ENCODE data around the gene C19orf25. TPM values are rescaled to one million over a fixed set of nuclear protein-coding genes. Genes with fewer than 3 reads are reported as not detected.

Gene C19orf25
- total and polyA plus RNA-seq, 2 of the 13 experiments (the other 11 are each of a cell fraction or from before 2014, with no cell fraction given), result 14.2 to 32.4 TPM

- TF ChIP-seq NONO (IDR thresholded peaks at IDR 0.05), result no peak
- no peak for TF ChIP-seq NONO (CRISPR knock-in tag; conservative IDR thresholded peaks at IDR 0.05)
- no peak for TF ChIP-seq ZMYM2 (CRISPR knock-in tag; IDR thresholded peaks at IDR 0.05)
- TF ChIP-seq XRCC5 (optimal IDR thresholded peaks at IDR 0.05; ENCODE audit: low read length), result peak; percentile 45
- peak; percentile 64 for TF ChIP-seq GATAD2A (CRISPR knock-in tag; IDR thresholded peaks at IDR 0.05)
- TF ChIP-seq ELF1 (CRISPR knock-in tag; IDR thresholded peaks at IDR 0.05), result peak; percentile 72
- TF ChIP-seq NPAS2 (CRISPR knock-in tag; IDR thresholded peaks at IDR 0.05; ENCODE audit: borderline replicate concordance), result no peak
- no peak for TF ChIP-seq DMTF1 (CRISPR knock-in tag; IDR thresholded peaks at IDR 0.05)
- no peak for TF ChIP-seq ZNF720 (CRISPR knock-in tag; IDR thresholded peaks at IDR 0.05)
- TF ChIP-seq KLF11 (CRISPR knock-in tag; IDR thresholded peaks at IDR 0.05), result no peak
- 0 out of 2 replicates have a peak, but pooled peaks have one; percentile 31 for TF ChIP-seq IKZF5 (CRISPR knock-in tag; IDR thresholded peaks at IDR 0.05)
- no peak for TF ChIP-seq ZNF24 (IDR thresholded peaks at IDR 0.05)
- 0 out of 2 replicates have a peak, but pooled peaks have one; percentile 38 for TF ChIP-seq ISL2 (CRISPR knock-in tag; IDR thresholded peaks at IDR 0.05)
- TF ChIP-seq ZNF564 (CRISPR knock-in tag; IDR thresholded peaks at IDR 0.05), result peak; percentile 70; the same call in 1 of the 2 replicates
- 0 out of 2 replicates have a peak, but pooled peaks have one; percentile 20 for TF ChIP-seq ARHGAP35 (CRISPR knock-in tag; IDR thresholded peaks at IDR 0.05; ENCODE audit: borderline replicate concordance)
- 0 out of 2 replicates have a peak, but pooled peaks have one; percentile 13 for TF ChIP-seq FOXA3 (CRISPR knock-in tag; IDR thresholded peaks at IDR 0.05)
- no peak for TF ChIP-seq MED13 (CRISPR knock-in tag; IDR thresholded peaks at IDR 0.05)
- peak; percentile 86 for TF ChIP-seq CTCF (CRISPR knock-in tag; IDR thresholded peaks at IDR 0.05)
- peak; percentile 89 for TF ChIP-seq ZBTB7A (CRISPR knock-in tag; IDR thresholded peaks at IDR 0.05)
- peak; percentile 63; the same call in 1 of the 2 replicates for TF ChIP-seq ARID4A (CRISPR knock-in tag; IDR thresholded peaks at IDR 0.05; ENCODE audit: borderline replicate concordance)
- 0 out of 2 replicates have a peak, but pooled peaks have one; percentile 25 for TF ChIP-seq NR1H2 (CRISPR knock-in tag; IDR thresholded peaks at IDR 0.05; ENCODE audit: borderline replicate concordance, low read depth)
These were observed 24.3 kb upstream of the C19orf25 start (continued) for GRCh38 chr19:1503089-1503924.
